ENCODE measurements around the gene SPTAN1.

SPTAN1 gene

GRCh38 chr9:128550226-128550625 is 2.2 kb upstream of the SPTAN1 start:
- no peak overlapping the region for H2AFZ ChIP-seq (ENCODE audit: insufficient read depth, low read length, poor library complexity)
- H3K4ac ChIP-seq (ENCODE audit: low read depth, low read length): no peak overlapping the region
- no peak overlapping the region for H4K12ac ChIP-seq (ENCODE audit: low read depth, low read length)
- H3K36me3 ChIP-seq (ENCODE audit: control insufficient read depth in 1 of 2, insufficient read depth in 2 of 2, low read length in 2 of 2): no peaks in the 10 kb centered on the region
- H3K14ac ChIP-seq (ENCODE audit: low read length): no peak overlapping the region
- H3K9me3 ChIP-seq (ENCODE audit: insufficient read depth, low read depth, low read length): no peaks in the 10 kb centered on the region
- H2BK5ac ChIP-seq (ENCODE audit: low read depth, low read length, poor library complexity): no peak overlapping the region
- H3K4me1 ChIP-seq (ENCODE audit: control insufficient read depth in 1 of 2, insufficient read depth in 2 of 2, low read length in 2 of 2): peaks cover 6 to 10% of the 10 kb centered on the region in 2 experiments
- H3K23ac ChIP-seq (ENCODE audit: low read length): no peak overlapping the region
- no peak for DNase-seq
- H3K4me3 ChIP-seq (ENCODE audit: low read depth, low read length): no peak overlapping the region
- H3K9ac ChIP-seq (ENCODE audit: low read length): no peak overlapping the region
- H2BK12ac ChIP-seq (ENCODE audit: low read length): no peak overlapping the region
- no peak overlapping the region for H2BK120ac ChIP-seq (ENCODE audit: insufficient read depth, low read length, poor library complexity)
- peaks cover 7% of the 10 kb centered on the region for H3K79me2 ChIP-seq (ENCODE audit: control insufficient read depth, insufficient read depth, low read length, poor library complexity)
- H3K79me1 ChIP-seq (ENCODE audit: low read length): peaks cover 12% of the 10 kb centered on the region
- no peak overlapping the region for H3K18ac ChIP-seq (ENCODE audit: low read length)
- no peak overlapping the region for H2AK5ac ChIP-seq (ENCODE audit: low read length)
- no peak overlapping the region for H4K8ac ChIP-seq (ENCODE audit: low read depth, low read length)
- H3K27me3 ChIP-seq (ENCODE audit: insufficient read depth, low read length): no peaks in the 10 kb centered on the region
- no CpG with 5 or more reads among the region's 2 CpGs for WGBS (ENCODE audit: extremely low coverage, insufficient coverage, insufficient read length)
- H4K91ac ChIP-seq (ENCODE audit: low read depth, low read length): no peak overlapping the region
- no peak overlapping the region for H3K4me2 ChIP-seq (ENCODE audit: low read length)
- H3K27ac ChIP-seq (ENCODE audit: low read depth, low read length): no peak overlapping the region

GRCh38 chr9:128550770-128551656 is 1.4 kb upstream of the SPTAN1 start:
- H3K4me3 ChIP-seq (ENCODE audit: low read depth, low read length): no peak overlapping the region
- no peak overlapping the region for H3K27ac ChIP-seq (ENCODE audit: low read depth, low read length)
- no CpG with 5 or more reads among the region's 11 CpGs for WGBS (ENCODE audit: extremely low coverage, insufficient coverage, insufficient read length)
- no peak for DNase-seq
- H2BK12ac ChIP-seq (ENCODE audit: low read length): no peak overlapping the region
- H2BK5ac ChIP-seq (ENCODE audit: low read depth, low read length, poor library complexity): no peak overlapping the region
- H3K4me2 ChIP-seq (ENCODE audit: low read length): no peak overlapping the region
- H3K4ac ChIP-seq (ENCODE audit: low read depth, low read length): no peak overlapping the region
- no peak overlapping the region for H3K18ac ChIP-seq (ENCODE audit: low read length)
- H3K14ac ChIP-seq (ENCODE audit: low read length): no peak overlapping the region
- no peak overlapping the region for H4K12ac ChIP-seq (ENCODE audit: low read depth, low read length)
- H4K91ac ChIP-seq (ENCODE audit: low read depth, low read length): no peak overlapping the region
- H3K36me3 ChIP-seq (ENCODE audit: control insufficient read depth in 1 of 2, insufficient read depth in 2 of 2, low read length in 2 of 2): no peaks in the 10 kb centered on the region
- peaks cover 6 to 10% of the 10 kb centered on the region in 2 experiments for H3K4me1 ChIP-seq (ENCODE audit: control insufficient read depth in 1 of 2, insufficient read depth in 2 of 2, low read length in 2 of 2)
- no peak overlapping the region for H3K9ac ChIP-seq (ENCODE audit: low read length)
- peak overlapping the region; percentile 23 for H4K8ac ChIP-seq (ENCODE audit: low read depth, low read length)
- no peak overlapping the region for H2AK5ac ChIP-seq (ENCODE audit: low read length)
- H3K23ac ChIP-seq (ENCODE audit: low read length): no peak overlapping the region
- H3K79me1 ChIP-seq (ENCODE audit: low read length): peaks cover 12% of the 10 kb centered on the region
- no peaks in the 10 kb centered on the region for H3K27me3 ChIP-seq (ENCODE audit: insufficient read depth, low read length)
- no peak overlapping the region for H2AFZ ChIP-seq (ENCODE audit: insufficient read depth, low read length, poor library complexity)
- peaks cover 7% of the 10 kb centered on the region for H3K79me2 ChIP-seq (ENCODE audit: control insufficient read depth, insufficient read depth, low read length, poor library complexity)
- no peaks in the 10 kb centered on the region for H3K9me3 ChIP-seq (ENCODE audit: insufficient read depth, low read depth, low read length)
- H2BK120ac ChIP-seq (ENCODE audit: insufficient read depth, low read length, poor library complexity): no peak overlapping the region

DNA sequence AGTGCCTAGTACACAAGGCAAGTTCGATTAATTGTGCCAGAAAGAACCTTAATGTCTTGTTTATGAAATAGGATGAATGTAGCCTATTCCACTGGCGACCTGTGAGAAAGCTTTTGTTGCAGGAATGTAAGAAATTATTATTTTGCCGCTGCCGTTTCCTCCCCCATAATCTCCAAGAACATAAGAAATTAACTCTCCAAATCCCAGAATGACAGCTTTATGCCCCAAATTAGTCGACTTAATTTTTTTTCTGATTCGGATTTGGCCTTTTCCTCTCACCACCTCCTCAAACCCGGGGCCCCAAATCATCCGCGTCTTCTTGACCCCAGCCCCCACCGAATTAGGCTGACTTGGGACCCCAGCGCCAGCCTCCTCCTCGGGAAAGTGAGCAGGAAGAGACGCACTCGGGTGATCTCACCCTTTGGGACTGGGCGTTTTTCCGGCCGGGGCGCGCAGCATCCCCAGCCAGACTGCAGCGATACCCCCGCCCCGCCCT is 682 bp upstream of the SPTAN1 start:
- Histone ChIP-seq H3K4me1 (ENCODE audit: control insufficient read depth in 1 of 2, insufficient read depth in 2 of 2, low read length in 2 of 2) (peaks cover 6 to 10% of the 10 kb centered on the region in 2 experiments), H3K27me3 (ENCODE audit: insufficient read depth, low read length) (no peaks in the 10 kb centered on the region), H3K14ac (ENCODE audit: low read length) (peak overlapping the region; percentile 18), H4K8ac (ENCODE audit: low read depth, low read length) (peak overlapping the region; percentile 93), H3K9me3 (ENCODE audit: insufficient read depth, low read depth, low read length) (no peaks in the 10 kb centered on the region), H3K36me3 (ENCODE audit: control insufficient read depth in 1 of 2, insufficient read depth in 2 of 2, low read length in 2 of 2) (no peaks in the 10 kb centered on the region), H2BK120ac (ENCODE audit: insufficient read depth, low read length, poor library complexity) (peak overlapping the region; percentile 7), H2BK12ac (ENCODE audit: low read length) (no peak overlapping the region), H4K12ac (ENCODE audit: low read depth, low read length) (peak overlapping the region; percentile 6), H3K79me1 (ENCODE audit: low read length) (peaks cover 12% of the 10 kb centered on the region), H3K9ac (ENCODE audit: low read length) (peak overlapping the region; percentile 54), H3K4ac (ENCODE audit: low read depth, low read length) (no peak overlapping the region), H3K79me2 (ENCODE audit: control insufficient read depth, insufficient read depth, low read length, poor library complexity) (peaks cover 7% of the 10 kb centered on the region), H3K23ac (ENCODE audit: low read length) (no peak overlapping the region), H2AFZ (ENCODE audit: insufficient read depth, low read length, poor library complexity) (peak overlapping the region; percentile 33), H3K27ac (ENCODE audit: low read depth, low read length) (peak overlapping the region; percentile 24), H2AK5ac (ENCODE audit: low read length) (no peak overlapping the region), H3K4me3 (ENCODE audit: low read depth, low read length) (peak overlapping the region; percentile 97), H3K4me2 (ENCODE audit: low read length) (peak overlapping the region; percentile 93), H2BK5ac (ENCODE audit: low read depth, low read length, poor library complexity) (no peak overlapping the region), H3K18ac (ENCODE audit: low read length) (no peak overlapping the region), H4K91ac (ENCODE audit: low read depth, low read length) (peak overlapping the region; percentile 33)
- no CpG with 5 or more reads among the region's 22 CpGs for WGBS (ENCODE audit: extremely low coverage, insufficient coverage, insufficient read length)
- DNase-seq: no peak

- H3K27ac ChIP-seq (ENCODE audit: low read depth, low read length): peak overlapping the region; percentile 88
- peak overlapping the region; percentile 91 for H3K14ac ChIP-seq (ENCODE audit: low read length)
- no CpG with 5 or more reads among the region's 59 CpGs for WGBS (ENCODE audit: extremely low coverage, insufficient coverage, insufficient read length)
- no peaks in the 10 kb centered on the region for H3K36me3 ChIP-seq (ENCODE audit: control insufficient read depth in 1 of 2, insufficient read depth in 2 of 2, low read length in 2 of 2)
- peaks cover 7% of the 10 kb centered on the region for H3K79me2 ChIP-seq (ENCODE audit: control insufficient read depth, insufficient read depth, low read length, poor library complexity)
- no peaks in the 10 kb centered on the region for H3K27me3 ChIP-seq (ENCODE audit: insufficient read depth, low read length)
- peak in 1 of 2 donors; percentile 41 for DNase-seq
- H4K12ac ChIP-seq (ENCODE audit: low read depth, low read length): peak overlapping the region; percentile 71
- H3K9ac ChIP-seq (ENCODE audit: low read length): peak overlapping the region; percentile 73
- peak overlapping the region; percentile 83 for H4K91ac ChIP-seq (ENCODE audit: low read depth, low read length)
- peaks cover 6 to 10% of the 10 kb centered on the region in 2 experiments for H3K4me1 ChIP-seq (ENCODE audit: control insufficient read depth in 1 of 2, insufficient read depth in 2 of 2, low read length in 2 of 2)
- H4K8ac ChIP-seq (ENCODE audit: low read depth, low read length): peak overlapping the region; percentile 89
- H2AFZ ChIP-seq (ENCODE audit: insufficient read depth, low read length, poor library complexity): peak overlapping the region; percentile 97
- H3K4me3 ChIP-seq (ENCODE audit: low read depth, low read length): peak overlapping the region; percentile 87
- no peaks in the 10 kb centered on the region for H3K9me3 ChIP-seq (ENCODE audit: insufficient read depth, low read depth, low read length)
- H3K4me2 ChIP-seq (ENCODE audit: low read length): peak overlapping the region; percentile 76
- H3K4ac ChIP-seq (ENCODE audit: low read depth, low read length): peak overlapping the region; percentile 77
- no peak overlapping the region for H2BK12ac ChIP-seq (ENCODE audit: low read length)
- peak overlapping the region; percentile 64 for H2BK120ac ChIP-seq (ENCODE audit: insufficient read depth, low read length, poor library complexity)
- peaks cover 12% of the 10 kb centered on the region for H3K79me1 ChIP-seq (ENCODE audit: low read length)
- peak overlapping the region; percentile 88 for H3K18ac ChIP-seq (ENCODE audit: low read length)
- H3K23ac ChIP-seq (ENCODE audit: low read length): no peak overlapping the region
- H2BK5ac ChIP-seq (ENCODE audit: low read depth, low read length, poor library complexity): peak overlapping the region; percentile 84
- peak overlapping the region; percentile 54 for H2AK5ac ChIP-seq (ENCODE audit: low read length)
Measured at GRCh38 chr9:128552744-128553440, 505 bp downstream of the SPTAN1 start.
